Lower lobe of right lung (tissue), 2 donors: ENCODE data around the gene NMNAT3. TPM values are rescaled to one million over a fixed set of nuclear protein-coding genes. Genes with fewer than 3 reads are reported as not detected.

Experiments used
- ATAC-seq, 2 donors: fragments of 200-7000 bp; cut with Tn5 transposase; one replicate each; pipeline ENCODE4 v1.9.1; 2020 to 2022; ENCODE audit warnings: mild to moderate bottlenecking in 2 of 2, moderate library complexity in 2 of 2
- DNase-seq: peaks from one replicate; pipeline ENCODE4 v3.0.0-alpha.2; 2020
- H3K27ac ChIP-seq: fragments of 200-600 bp; one replicate; pipeline ENCODE4 v1.8.0; 2022
- H3K27me3 ChIP-seq: fragments of 200-600 bp; one replicate; pipeline ENCODE4 v1.8.0; 2022; ENCODE audit warnings: low read depth
- H3K36me3 ChIP-seq: fragments of 200-600 bp; one replicate; pipeline ENCODE4 v1.8.0; 2022; ENCODE audit warnings: mild to moderate bottlenecking
- H3K4me1 ChIP-seq: fragments of 200-600 bp; one replicate; pipeline ENCODE4 v1.8.0; 2022
- H3K4me3 ChIP-seq: fragments of 200-600 bp; one replicate; pipeline ENCODE4 v1.8.0; 2022; ENCODE audit warnings: mild to moderate bottlenecking
- H3K9me3 ChIP-seq: fragments of 200-600 bp; one replicate; pipeline ENCODE4 v1.8.0; 2022
- CTCF ChIP-seq: fragments of 200-600 bp; IDR thresholded peaks from one replicate; pipeline ENCODE4 v1.8.0; 2022; ENCODE audit warnings: antibody characterized with exemption, mild to moderate bottlenecking
- intact Hi-C: fragments of 100-400 bp; cut with DNase I; formaldehyde crosslinking; loops from one replicate; pipeline ENCODE4 v1.11.0; 2022
- total RNA-seq: library from RNA; stranded (reverse); fragmentation: NEBNext Ultra II Directional; extraction: Animal tissue kit (Norgen Biotek cat#: 25700); gene quantifications from one replicate; pipeline ENCODE4 v1.2.1, GENCODE V29; 2021
- donor health status: DM: no; HTN: yes; CAD: no; lungs with severe emphysema.

Gene NMNAT3
- total RNA-seq, 1 donor from 2014 or later = 5.8 TPM

GRCh38 chr3:139638518-139638917, 39.3 kb downstream of the NMNAT3 start:
- no peak for DNase-seq
- Histone ChIP-seq H3K4me1 (no peaks in the 10 kb centered on the region), H3K9me3 (no peaks in the 10 kb centered on the region), H3K4me3 (no peak overlapping the region), H3K27me3 (no peaks in the 10 kb centered on the region), H3K36me3 (no peaks in the 10 kb centered on the region), H3K27ac (no peak overlapping the region)
- intact Hi-C loops = no loop called here
- ATAC-seq = no peak
- TF ChIP-seq CTCF = no peak

GRCh38 chr3:139636511-139636910, 41.3 kb downstream of the NMNAT3 start:
- no peak overlapping the region for H3K27ac ChIP-seq
- no peaks in the 10 kb centered on the region for H3K4me1 ChIP-seq
- no peak for TF ChIP-seq CTCF
- no peaks in the 10 kb centered on the region for H3K9me3 ChIP-seq
- ATAC-seq (no peak), DNase-seq (no peak)
- H3K4me3 ChIP-seq = no peak overlapping the region
- intact Hi-C loops = no loop called here
- H3K27me3 ChIP-seq = no peaks in the 10 kb centered on the region
- no peaks in the 10 kb centered on the region for H3K36me3 ChIP-seq

GRCh38 chr3:139634111-139634635, 43.6 kb downstream of the NMNAT3 start:
- Histone ChIP-seq H3K36me3 (no peaks in the 10 kb centered on the region), H3K9me3 (no peaks in the 10 kb centered on the region), H3K4me3 (no peak overlapping the region), H3K27me3 (no peaks in the 10 kb centered on the region), H3K27ac (no peak overlapping the region), H3K4me1 (no peaks in the 10 kb centered on the region)
- DNase-seq (no peak), ATAC-seq (no peak)
- TF ChIP-seq CTCF = no peak
- intact Hi-C loops = no loop called here

GRCh38 chr3:139633511-139633910, 44.3 kb downstream of the NMNAT3 start:
- DNase-seq (no peak), ATAC-seq (no peak)
- TF ChIP-seq CTCF = no peak
- no peak overlapping the region for H3K27ac ChIP-seq
- intact Hi-C loops = no loop called here
- H3K4me1 ChIP-seq = no peaks in the 10 kb centered on the region
- no peaks in the 10 kb centered on the region for H3K9me3 ChIP-seq
- H3K27me3 ChIP-seq = no peaks in the 10 kb centered on the region
- H3K4me3 ChIP-seq = no peak overlapping the region
- H3K36me3 ChIP-seq = no peaks in the 10 kb centered on the region

- intact Hi-C loops = no loop called here
- H3K4me3 ChIP-seq = no peak overlapping the region
- H3K4me1 ChIP-seq = no peaks in the 10 kb centered on the region
- no peak overlapping the region for H3K27ac ChIP-seq
- no peaks in the 10 kb centered on the region for H3K27me3 ChIP-seq
- TF ChIP-seq CTCF = no peak
- ATAC-seq (no peak), DNase-seq (no peak)
- H3K9me3 ChIP-seq = no peaks in the 10 kb centered on the region
- H3K36me3 ChIP-seq = no peaks in the 10 kb centered on the region
Measured at GRCh38 chr3:139630542-139630941, 47.2 kb downstream of the NMNAT3 start.

- Histone ChIP-seq H3K4me1 (no peaks in the 10 kb centered on the region), H3K27ac (no peak overlapping the region), H3K36me3 (no peaks in the 10 kb centered on the region), H3K9me3 (no peaks in the 10 kb centered on the region), H3K27me3 (no peaks in the 10 kb centered on the region), H3K4me3 (no peak overlapping the region)
- TF ChIP-seq CTCF = peak; percentile 28
- no peak for DNase-seq
- peak in 1 of 2 donors; percentile 17 for ATAC-seq
- intact Hi-C loops = no loop called here
Measured at GRCh38 chr3:139629033-139629432, 48.7 kb downstream of the NMNAT3 start.
